ENCODE measurements around the gene SPDYE8.
A peak's percentile ranks its signal among the peaks of the same experiment; 100 is the strongest.
"Not testable (repeated sequence)": the region's sequence is repeated elsewhere in the genome, so short reads cannot be mapped to it uniquely, and the experiment has no call there.

SPDYE8 gene

DNA sequence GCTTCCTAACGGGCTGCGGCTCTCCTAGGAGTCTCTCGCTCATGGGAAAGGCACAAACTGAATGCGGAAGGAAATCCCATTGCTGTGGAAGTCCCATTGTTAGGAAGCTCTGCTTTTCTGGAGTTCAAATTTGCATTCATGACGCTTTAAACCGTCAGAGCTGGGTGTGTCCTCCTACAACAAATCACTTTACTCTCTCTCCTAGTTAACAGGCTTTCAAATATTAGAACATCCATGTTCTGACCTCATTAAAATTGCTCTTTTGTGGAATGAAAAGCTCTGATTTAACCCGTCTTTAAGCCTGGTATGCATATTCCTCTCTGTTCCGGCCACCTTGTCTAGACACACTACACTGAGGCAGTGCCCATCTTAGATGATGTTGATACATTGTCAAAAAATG is at the start of gene SPDYE8:
Gene SPDYE8 (minus strand): TSS at position 101 of the 400 bp plus-strand sequence. CDS start 1,800 bp downstream, outside the sequence.
- not testable (repeated sequence) for H3K9ac ChIP-seq (ENCODE audit: low read length); H3K4me1 ChIP-seq (ENCODE audit: control insufficient read depth, insufficient read depth, low read length); H3K27me3 ChIP-seq (ENCODE audit: control insufficient read depth, insufficient read depth, low read length); H3K9me3 ChIP-seq (ENCODE audit: control insufficient read depth, low read length); H3K36me3 ChIP-seq (ENCODE audit: control insufficient read depth, insufficient read depth, low read length); H3K4me3 ChIP-seq (ENCODE audit: low read length)

DNA sequence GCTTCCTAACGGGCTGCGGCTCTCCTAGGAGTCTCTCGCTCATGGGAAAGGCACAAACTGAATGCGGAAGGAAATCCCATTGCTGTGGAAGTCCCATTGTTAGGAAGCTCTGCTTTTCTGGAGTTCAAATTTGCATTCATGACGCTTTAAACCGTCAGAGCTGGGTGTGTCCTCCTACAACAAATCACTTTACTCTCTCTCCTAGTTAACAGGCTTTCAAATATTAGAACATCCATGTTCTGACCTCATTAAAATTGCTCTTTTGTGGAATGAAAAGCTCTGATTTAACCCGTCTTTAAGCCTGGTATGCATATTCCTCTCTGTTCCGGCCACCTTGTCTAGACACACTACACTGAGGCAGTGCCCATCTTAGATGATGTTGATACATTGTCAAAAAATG is 28.2 kb upstream of the SPDYE8 start, which contains the start of gene SPDYE11:
Gene SPDYE11 (minus strand): TSS at position 101 of the 400 bp plus-strand sequence. CDS start 1,800 bp downstream, outside the sequence.
- not testable (repeated sequence) for H3K4me3 ChIP-seq (ENCODE audit: low read length); H3K9me3 ChIP-seq (ENCODE audit: control insufficient read depth, low read length); H3K36me3 ChIP-seq (ENCODE audit: control insufficient read depth, insufficient read depth, low read length); H3K9ac ChIP-seq (ENCODE audit: low read length); H3K27me3 ChIP-seq (ENCODE audit: control insufficient read depth, insufficient read depth, low read length); H3K4me1 ChIP-seq (ENCODE audit: control insufficient read depth, insufficient read depth, low read length)

GRCh38 chr7:73006491-73006890 is 23.1 kb downstream of the SPDYE8 start:
- not testable (repeated sequence) for H3K27me3 ChIP-seq (ENCODE audit: control insufficient read depth, insufficient read depth, low read length); H3K4me3 ChIP-seq (ENCODE audit: low read length); H3K4me1 ChIP-seq (ENCODE audit: control insufficient read depth, insufficient read depth, low read length); H3K9me3 ChIP-seq (ENCODE audit: control insufficient read depth, low read length); H3K9ac ChIP-seq (ENCODE audit: low read length); H3K36me3 ChIP-seq (ENCODE audit: control insufficient read depth, insufficient read depth, low read length)

DNA sequence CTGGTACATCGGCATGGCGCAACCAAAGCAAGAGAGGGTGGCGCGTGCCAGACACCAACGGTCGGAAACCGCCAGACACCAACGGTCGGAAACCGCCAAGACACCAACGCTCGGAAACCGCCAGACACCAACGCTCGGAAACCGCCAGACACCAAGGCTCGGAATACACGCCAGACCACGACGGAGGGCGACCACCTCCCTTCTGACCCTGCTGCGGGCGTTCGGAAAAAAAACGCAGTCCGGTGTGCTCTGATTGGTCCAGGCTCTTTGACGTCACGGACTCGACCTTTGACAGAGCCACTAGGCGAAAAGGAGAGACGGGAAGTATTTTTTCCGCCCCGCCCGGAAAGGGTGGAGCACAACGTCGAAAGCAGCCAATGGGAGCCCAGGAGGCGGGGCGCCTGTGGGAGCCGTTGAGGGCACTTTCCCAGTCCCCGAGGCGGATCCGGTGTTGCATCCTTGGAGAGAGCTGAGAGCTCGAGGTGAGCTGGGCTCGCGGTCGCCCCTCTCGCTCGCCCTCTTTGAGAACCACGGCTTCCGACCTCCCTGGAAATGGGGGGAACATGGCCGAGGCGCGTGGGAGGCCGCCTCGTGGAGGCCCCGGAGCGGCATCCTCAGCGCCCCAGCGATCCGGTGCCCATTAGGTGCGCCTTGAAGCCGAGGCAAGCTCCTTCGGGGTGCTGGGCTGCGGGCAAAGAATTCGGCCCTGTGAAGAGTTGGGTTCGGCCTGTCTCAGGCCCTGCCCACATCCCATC is 23.7 kb downstream of the SPDYE8 start:
- not testable (repeated sequence) for H3K27me3 ChIP-seq (ENCODE audit: control insufficient read depth, insufficient read depth, low read length); H3K36me3 ChIP-seq (ENCODE audit: control insufficient read depth, insufficient read depth, low read length); H3K9me3 ChIP-seq (ENCODE audit: control insufficient read depth, low read length); H3K4me3 ChIP-seq (ENCODE audit: low read length); H3K4me1 ChIP-seq (ENCODE audit: control insufficient read depth, insufficient read depth, low read length)
- peak overlapping the region; percentile 43 for H3K9ac ChIP-seq (ENCODE audit: low read length)

GRCh38 chr7:73005356-73005692 is 24.2 kb downstream of the SPDYE8 start:
- not testable (repeated sequence) for H3K9me3 ChIP-seq (ENCODE audit: control insufficient read depth, low read length); H3K4me3 ChIP-seq (ENCODE audit: low read length); H3K27me3 ChIP-seq (ENCODE audit: control insufficient read depth, insufficient read depth, low read length); H3K4me1 ChIP-seq (ENCODE audit: control insufficient read depth, insufficient read depth, low read length); H3K36me3 ChIP-seq (ENCODE audit: control insufficient read depth, insufficient read depth, low read length)
- peak overlapping the region; percentile 39 for H3K9ac ChIP-seq (ENCODE audit: low read length)

GRCh38 chr7:72997887-72998468 is 31.6 kb downstream of the SPDYE8 start:
- not testable (repeated sequence) for H3K36me3 ChIP-seq (ENCODE audit: control insufficient read depth, insufficient read depth, low read length); H3K9ac ChIP-seq (ENCODE audit: low read length); H3K4me3 ChIP-seq (ENCODE audit: low read length); H3K9me3 ChIP-seq (ENCODE audit: control insufficient read depth, low read length); H3K27me3 ChIP-seq (ENCODE audit: control insufficient read depth, insufficient read depth, low read length); H3K4me1 ChIP-seq (ENCODE audit: control insufficient read depth, insufficient read depth, low read length)

GRCh38 chr7:72997447-72997846 is 32.1 kb downstream of the SPDYE8 start:
- not testable (repeated sequence) for H3K27me3 ChIP-seq (ENCODE audit: control insufficient read depth, insufficient read depth, low read length); H3K36me3 ChIP-seq (ENCODE audit: control insufficient read depth, insufficient read depth, low read length); H3K4me1 ChIP-seq (ENCODE audit: control insufficient read depth, insufficient read depth, low read length); H3K9me3 ChIP-seq (ENCODE audit: control insufficient read depth, low read length); H3K4me3 ChIP-seq (ENCODE audit: low read length); H3K9ac ChIP-seq (ENCODE audit: low read length)

- not testable (repeated sequence) for H3K9me3 ChIP-seq (ENCODE audit: control insufficient read depth, low read length); H3K4me1 ChIP-seq (ENCODE audit: control insufficient read depth, insufficient read depth, low read length); H3K9ac ChIP-seq (ENCODE audit: low read length); H3K36me3 ChIP-seq (ENCODE audit: control insufficient read depth, insufficient read depth, low read length); H3K27me3 ChIP-seq (ENCODE audit: control insufficient read depth, insufficient read depth, low read length); H3K4me3 ChIP-seq (ENCODE audit: low read length)
These were observed 34.1 kb downstream of the SPDYE8 start for GRCh38 chr7:72995484-72995883.

GRCh38 chr7:72990146-72990913 is 39.2 kb downstream of the SPDYE8 start:
- not testable (repeated sequence) for H3K4me1 ChIP-seq (ENCODE audit: control insufficient read depth, insufficient read depth, low read length); H3K27me3 ChIP-seq (ENCODE audit: control insufficient read depth, insufficient read depth, low read length); H3K36me3 ChIP-seq (ENCODE audit: control insufficient read depth, insufficient read depth, low read length); H3K4me3 ChIP-seq (ENCODE audit: low read length); H3K9me3 ChIP-seq (ENCODE audit: control insufficient read depth, low read length); H3K9ac ChIP-seq (ENCODE audit: low read length)

DNA sequence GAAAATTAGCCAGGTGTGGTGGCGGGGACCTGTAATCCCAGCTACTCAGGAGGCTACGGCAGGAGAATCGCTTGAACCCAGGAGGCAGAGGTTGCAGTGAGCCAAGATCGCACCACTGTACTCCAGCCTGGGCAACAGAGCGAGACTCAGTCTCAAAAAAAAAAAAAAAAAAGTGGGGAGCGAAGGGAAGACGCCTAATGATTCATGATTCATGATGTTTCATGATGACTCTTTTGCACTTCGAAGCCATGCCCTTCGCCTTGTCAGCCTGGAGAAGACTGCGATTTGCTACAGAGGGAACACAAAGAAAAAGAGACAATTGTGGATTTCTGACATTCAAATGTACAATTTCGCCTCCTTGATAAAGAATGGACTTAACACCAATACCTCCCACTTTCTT is 47.5 kb downstream of the SPDYE8 start:
- not testable (repeated sequence) for H3K36me3 ChIP-seq (ENCODE audit: control insufficient read depth, insufficient read depth, low read length); H3K4me3 ChIP-seq (ENCODE audit: low read length); H3K27me3 ChIP-seq (ENCODE audit: control insufficient read depth, insufficient read depth, low read length); H3K4me1 ChIP-seq (ENCODE audit: control insufficient read depth, insufficient read depth, low read length); H3K9ac ChIP-seq (ENCODE audit: low read length); H3K9me3 ChIP-seq (ENCODE audit: control insufficient read depth, low read length)

DNA sequence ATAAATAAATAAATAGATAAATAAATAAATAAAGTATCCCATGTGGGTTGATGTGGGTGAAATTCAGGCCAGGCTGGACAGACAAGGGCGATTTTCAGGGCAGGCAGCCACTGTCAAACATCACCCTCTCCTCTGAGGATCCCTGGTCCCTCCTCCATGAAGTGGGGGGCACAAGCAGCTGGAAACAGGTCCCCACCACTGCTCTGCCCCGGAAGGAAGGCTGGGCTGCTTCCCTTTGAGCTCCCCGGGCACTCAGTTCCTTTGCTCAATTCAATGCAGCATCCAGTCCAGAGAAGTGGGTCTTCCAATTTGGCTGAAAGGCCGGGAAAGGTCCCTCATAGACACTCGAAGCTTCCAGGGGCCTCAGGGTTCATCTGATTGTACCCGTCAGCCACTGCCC is 49.2 kb downstream of the SPDYE8 start:
- H3K9me3 ChIP-seq (ENCODE audit: control insufficient read depth, low read length); H3K4me3 ChIP-seq (ENCODE audit: low read length); H3K4me1 ChIP-seq (ENCODE audit: control insufficient read depth, insufficient read depth, low read length); H3K9ac ChIP-seq (ENCODE audit: low read length); H3K36me3 ChIP-seq (ENCODE audit: control insufficient read depth, insufficient read depth, low read length); H3K27me3 ChIP-seq (ENCODE audit: control insufficient read depth, insufficient read depth, low read length): not testable (repeated sequence)

GRCh38 chr7:72976434-72976833 is 53.1 kb downstream of the SPDYE8 start:
- H3K27me3 ChIP-seq (ENCODE audit: control insufficient read depth, insufficient read depth, low read length); H3K4me3 ChIP-seq (ENCODE audit: low read length); H3K4me1 ChIP-seq (ENCODE audit: control insufficient read depth, insufficient read depth, low read length); H3K36me3 ChIP-seq (ENCODE audit: control insufficient read depth, insufficient read depth, low read length); H3K9ac ChIP-seq (ENCODE audit: low read length); H3K9me3 ChIP-seq (ENCODE audit: control insufficient read depth, low read length): not testable (repeated sequence)
